Activated CD4-positive, alpha-beta T cell treated with anti-CD3 and anti-CD28 coated beads, Interleukin-2, amount 10 ng/mL, durations not matched to agents 7 days and 5 days (primary cell): ENCODE data around the gene NELL2. TPM values are rescaled to one million over a fixed set of nuclear protein-coding genes. Genes with fewer than 3 reads are reported as not detected.
"Not testable (repeated sequence)": the region's sequence is repeated elsewhere in the genome, so short reads cannot be mapped to it uniquely, and the experiment has no call there.

Experiments used
- CTCF ChIA-PET: fragments of 350-600 bp; sonication (Branson Sonifier 250); formaldehyde crosslinking; loops from one replicate; lab custom pipeline; 2021; ENCODE audit warnings: antibody characterized with exemption; lab: Charles Lee
- POLR2A ChIA-PET: fragments of 350-600 bp; sonication (Branson Sonifier 250); formaldehyde crosslinking; loops from one replicate; lab custom pipeline; 2021; ENCODE audit warnings: antibody characterized with exemption; lab: Charles Lee
- DNase-seq: peaks from one replicate; pipeline ENCODE4 v3.0.0-alpha.2; 2020
- H3K27ac Mint-ChIP-seq: one replicate; pipeline ENCODE4 v1.8.0; 2021; ENCODE audit warnings: mild to moderate bottlenecking, moderate library complexity, mixed read lengths
- H3K27me3 Mint-ChIP-seq: one replicate; pipeline ENCODE4 v1.8.0; 2021; ENCODE audit warnings: mixed read lengths
- H3K36me3 Mint-ChIP-seq: one replicate; pipeline ENCODE4 v1.8.0; 2021; ENCODE audit warnings: low read depth, mixed read lengths
- H3K4me1 Mint-ChIP-seq: one replicate; pipeline ENCODE4 v1.8.0; 2021; ENCODE audit warnings: mixed read lengths
- H3K4me3 Mint-ChIP-seq: one replicate; pipeline ENCODE4 v1.8.0; 2021; ENCODE audit warnings: mild to moderate bottlenecking, moderate library complexity, mixed read lengths
- H3K9me3 Mint-ChIP-seq: one replicate; pipeline ENCODE4 v1.8.0; 2021; ENCODE audit warnings: mixed read lengths
- total RNA-seq, 2 experiments: library from RNA; stranded (reverse); gene quantifications; one replicate each; pipeline ENCODE4 v1.2.3, GENCODE V29; 2021

NELL2 gene
- total RNA-seq, 2 experiments from 2014 or later = 43.6 to 55.1 TPM

DNA sequence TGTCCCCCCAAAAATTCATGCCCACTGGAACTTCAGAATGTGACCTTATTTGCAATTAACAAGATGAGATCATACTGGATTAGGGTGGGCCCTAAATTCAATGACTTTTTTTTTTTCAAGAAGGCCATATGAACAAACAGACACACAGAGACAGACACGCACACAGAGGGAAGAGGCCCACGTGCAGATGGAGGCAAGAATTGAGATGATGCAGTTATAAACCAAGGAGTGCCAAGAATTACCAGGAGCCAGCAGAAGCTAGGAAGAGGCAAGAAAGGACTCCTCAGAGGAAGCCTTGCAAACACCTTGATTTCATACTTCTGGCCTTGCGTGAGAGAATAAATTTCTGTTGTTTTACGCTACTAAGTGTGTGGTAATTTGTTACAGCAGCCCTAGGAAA, 33.4 kb downstream of the NELL2 start:
- peaks cover 79% of the 10 kb centered on the region for H3K4me1 Mint-ChIP-seq
- H3K27ac Mint-ChIP-seq = peak overlapping the region; percentile 90
- peaks cover 9% of the 10 kb centered on the region for H3K9me3 Mint-ChIP-seq

DNA sequence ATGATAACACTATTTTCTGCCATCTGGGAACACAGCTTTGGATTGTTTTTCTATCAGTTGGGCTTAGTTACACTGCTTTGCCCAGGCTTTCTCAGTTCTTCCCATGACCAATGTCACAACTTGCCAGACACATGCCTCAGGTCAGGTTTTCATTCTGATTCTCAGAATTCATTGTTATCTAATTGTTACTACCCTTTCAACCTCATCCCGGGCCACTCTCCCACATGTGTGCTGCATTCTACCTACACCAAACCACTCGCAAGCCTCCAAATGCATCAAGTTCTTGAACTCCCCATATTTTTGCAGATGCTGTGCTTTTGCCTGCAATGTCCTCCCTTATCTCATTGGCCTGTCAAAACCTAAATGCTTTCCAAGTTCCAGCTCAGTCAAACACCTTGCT, 36.3 kb downstream of the NELL2 start:
- no peaks in the 10 kb centered on the region for H3K27me3 Mint-ChIP-seq
- no peak overlapping the region for H3K27ac Mint-ChIP-seq
- no peak for DNase-seq
- H3K4me3 Mint-ChIP-seq = no peak overlapping the region
- peaks cover 7% of the 10 kb centered on the region for H3K9me3 Mint-ChIP-seq
- H3K36me3 Mint-ChIP-seq = peaks cover 15% of the 10 kb centered on the region
- POLR2A ChIA-PET = interaction anchor here (0.6 kb wide), 1 partner anchor 1044 kb away, joined by 3 read pairs; no protein-coding TSS in a partner anchor
- peaks cover 84% of the 10 kb centered on the region for H3K4me1 Mint-ChIP-seq
- CTCF ChIA-PET = no interaction called here

More for the DNA sequence above, 33.4 kb downstream of the NELL2 start:
- ChIA-PET CTCF (interaction anchor here (0.9 to 1.3 kb wide), 2 partner anchors 9 to 20 kb away, joined by 3 to 4 read pairs; no protein-coding TSS in a partner anchor), POLR2A (no interaction called here)
- Mint-ChIP-seq H3K27me3 (no peaks in the 10 kb centered on the region), H3K36me3 (peaks cover 18% of the 10 kb centered on the region), H3K4me3 (peak overlapping the region; percentile 47)
- DNase-seq = no peak

DNA sequence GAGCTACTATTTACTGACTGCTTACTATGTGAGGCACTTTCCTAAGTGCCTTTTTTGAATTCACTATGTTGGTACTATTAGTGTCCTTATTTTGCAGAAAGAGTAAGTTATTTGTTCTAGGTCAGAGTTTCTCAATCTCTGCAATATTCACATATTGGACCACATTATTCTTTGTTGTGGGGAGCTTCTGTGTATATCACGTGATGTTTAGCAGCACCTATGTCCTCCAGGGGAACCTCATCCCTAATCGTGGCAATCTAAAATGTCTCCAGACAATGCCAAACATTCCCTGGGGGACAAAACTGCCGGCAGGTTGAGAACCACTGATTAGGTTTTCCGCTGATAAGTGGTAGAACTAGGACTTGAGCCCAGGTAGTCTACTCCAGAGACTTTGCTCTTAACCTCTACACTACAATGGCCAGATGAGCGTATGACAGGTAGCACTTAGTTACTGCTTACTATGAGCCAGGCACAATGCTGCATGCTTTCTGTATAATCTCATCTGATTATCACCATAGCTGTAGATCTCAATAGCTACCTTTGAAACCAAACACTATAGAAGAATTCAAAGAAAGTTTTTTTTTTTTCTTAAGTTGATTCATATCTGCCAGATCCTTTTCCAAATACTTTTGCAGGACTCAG, 38.9 kb downstream of the NELL2 start:
- H3K4me3 Mint-ChIP-seq = no peak overlapping the region
- H3K36me3 Mint-ChIP-seq = peaks cover 9% of the 10 kb centered on the region
- H3K4me1 Mint-ChIP-seq = peaks cover 80% of the 10 kb centered on the region
- no peaks in the 10 kb centered on the region for H3K27me3 Mint-ChIP-seq
- CTCF ChIA-PET = interaction anchor here (1.0 kb wide), 1 partner anchor 12 kb away, joined by 3 read pairs; no protein-coding TSS in a partner anchor
- POLR2A ChIA-PET = no interaction called here
- H3K27ac Mint-ChIP-seq = no peak overlapping the region
- DNase-seq = no peak
- H3K9me3 Mint-ChIP-seq = no peaks in the 10 kb centered on the region

DNA sequence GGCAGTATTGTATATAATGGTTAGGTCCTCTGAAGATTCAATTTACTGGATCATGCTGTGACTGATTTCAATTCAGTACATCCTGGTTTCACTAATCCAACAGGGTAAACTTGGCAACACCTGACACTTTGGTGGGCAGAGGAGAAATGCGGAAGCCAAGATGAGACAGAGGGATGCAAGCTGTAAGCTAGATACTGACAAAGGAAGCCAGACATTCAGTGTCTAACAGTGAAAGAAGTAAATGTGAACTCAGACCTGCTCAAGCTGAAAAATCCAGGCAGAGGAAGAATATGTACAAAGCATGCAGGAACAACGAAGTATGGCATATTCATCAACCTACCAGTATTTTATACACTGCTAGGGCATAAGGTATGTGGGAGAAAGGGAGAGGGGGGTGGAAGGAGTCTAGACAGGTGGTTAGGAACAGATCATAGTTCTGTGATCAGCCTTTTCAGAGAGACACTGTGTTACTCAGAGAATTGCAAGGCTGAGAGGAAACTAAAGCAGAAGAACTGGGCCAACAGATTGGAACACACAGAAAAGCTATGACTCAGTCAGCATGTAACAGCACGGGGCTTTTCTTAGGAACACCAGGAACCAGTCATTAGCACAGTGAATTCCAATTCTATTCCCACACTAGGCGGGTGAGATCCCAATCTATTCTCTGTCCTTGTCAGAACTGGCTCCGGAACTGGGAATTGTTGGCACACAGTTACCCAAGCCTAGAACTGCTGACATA, 40.3 kb downstream of the NELL2 start:
- CTCF ChIA-PET = interaction anchor here (1.4 kb wide), 1 partner anchor 11 kb away, joined by 4 read pairs; no protein-coding TSS in a partner anchor
- no peaks in the 10 kb centered on the region for H3K27me3 Mint-ChIP-seq
- peak overlapping the region; percentile 86 for H3K27ac Mint-ChIP-seq
- POLR2A ChIA-PET = no interaction called here
- peaks cover 81% of the 10 kb centered on the region for H3K4me1 Mint-ChIP-seq
- peaks cover 11% of the 10 kb centered on the region for H3K36me3 Mint-ChIP-seq
- H3K9me3 Mint-ChIP-seq = no peaks in the 10 kb centered on the region
- peak overlapping the region; percentile 19 for H3K4me3 Mint-ChIP-seq
- no peak for DNase-seq

DNA sequence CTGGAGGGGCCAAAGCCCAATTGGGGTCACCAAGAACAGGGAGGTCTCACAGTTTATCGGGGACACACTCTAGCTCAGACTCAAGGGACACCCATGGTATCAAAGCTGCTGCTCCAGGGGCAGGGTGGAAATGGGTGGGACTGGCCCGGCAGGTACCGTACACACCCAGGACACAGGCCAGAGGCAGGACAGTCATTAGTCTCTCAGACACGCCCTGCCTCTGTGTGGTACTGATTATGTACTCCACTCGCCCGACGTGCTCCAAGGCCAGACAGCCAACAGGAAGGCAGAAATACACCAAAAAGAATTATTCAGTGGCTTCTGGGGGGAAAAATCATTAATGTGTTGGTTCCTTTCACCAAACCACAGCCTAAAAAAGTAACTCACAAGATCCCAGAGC, 41.1 kb downstream of the NELL2 start:
- peaks cover 11% of the 10 kb centered on the region for H3K36me3 Mint-ChIP-seq
- H3K9me3 Mint-ChIP-seq, POLR2A ChIA-PET, H3K27me3 Mint-ChIP-seq, DNase-seq, H3K4me3 Mint-ChIP-seq: not testable (repeated sequence)
- CTCF ChIA-PET = interaction anchor here (1.4 kb wide), 1 partner anchor 12 kb away, joined by 4 read pairs; no protein-coding TSS in a partner anchor
- H3K27ac Mint-ChIP-seq = peak overlapping the region; percentile 86
- H3K4me1 Mint-ChIP-seq = peaks cover 80% of the 10 kb centered on the region

DNA sequence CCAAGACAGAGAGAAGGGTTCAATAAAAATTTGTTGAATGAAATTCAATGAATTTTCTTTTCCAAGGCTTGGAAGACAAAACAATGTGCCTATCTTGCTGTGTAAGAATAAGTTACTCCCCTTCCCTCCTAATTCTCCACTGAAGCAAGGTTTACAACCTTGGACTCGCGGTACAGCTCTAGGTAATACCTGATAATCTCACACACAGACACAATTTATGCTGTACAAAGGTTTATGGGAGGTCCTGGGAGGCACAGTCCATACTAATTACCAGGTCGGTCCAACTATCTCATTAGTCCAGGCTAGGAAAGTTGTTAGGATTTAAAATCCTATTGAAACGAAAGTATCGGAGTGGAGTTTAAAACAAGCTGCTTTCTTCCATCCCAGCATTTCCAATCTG, 42.6 kb downstream of the NELL2 start:
- CTCF ChIA-PET = no interaction called here
- no peak for DNase-seq
- Mint-ChIP-seq H3K27ac (no peak overlapping the region), H3K27me3 (no peaks in the 10 kb centered on the region), H3K36me3 (peaks cover 8% of the 10 kb centered on the region), H3K4me1 (peaks cover 78% of the 10 kb centered on the region), H3K4me3 (no peak overlapping the region), H3K9me3 (no peaks in the 10 kb centered on the region)
- POLR2A ChIA-PET = no interaction called here

DNA sequence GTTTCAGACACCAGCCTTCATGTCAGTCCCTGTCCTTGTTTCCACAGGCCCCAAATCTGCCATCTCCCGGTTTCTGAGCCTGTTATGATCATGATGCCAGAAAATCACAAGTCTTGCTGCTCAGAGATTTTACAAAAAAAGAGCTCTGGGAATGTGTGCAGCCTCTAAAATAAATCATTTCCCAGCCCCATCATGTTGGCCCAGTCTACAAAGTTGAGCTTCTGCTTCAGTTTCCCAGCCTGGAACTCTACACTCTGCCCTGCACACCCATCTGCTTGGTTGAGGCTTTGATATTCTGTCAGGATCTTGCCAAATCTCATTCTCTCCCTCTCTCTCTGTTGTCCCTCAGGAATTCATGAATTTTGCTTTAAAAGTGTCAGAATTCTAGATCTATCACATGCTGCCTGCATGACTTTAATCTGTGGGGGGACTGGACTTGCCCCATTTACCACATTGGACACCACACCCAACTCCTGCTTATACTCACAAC, 45.5 kb downstream of the NELL2 start:
- Mint-ChIP-seq H3K4me3 (no peak overlapping the region), H3K4me1 (peaks cover 67% of the 10 kb centered on the region)
- POLR2A ChIA-PET = no interaction called here

DNA sequence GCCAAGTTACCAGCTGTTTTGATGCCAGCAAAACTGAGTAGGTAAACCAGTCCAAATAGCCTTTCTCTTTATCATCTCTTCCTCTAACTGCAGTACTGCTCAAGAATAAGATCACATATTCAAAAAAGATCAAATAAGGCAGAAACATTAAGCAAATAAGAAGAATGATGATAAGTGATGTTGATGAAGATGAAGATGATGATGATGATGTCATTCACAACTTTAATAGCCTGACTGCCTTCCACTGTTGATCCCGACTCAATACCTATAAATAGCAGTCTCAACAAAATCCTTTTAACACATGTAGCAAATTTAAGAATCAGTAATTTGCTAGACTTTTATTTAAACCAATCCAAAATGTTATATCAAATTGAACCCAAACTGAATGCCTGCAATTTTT, 47.1 kb downstream of the NELL2 start:
- H3K36me3 Mint-ChIP-seq = peaks cover 16% of the 10 kb centered on the region
- no peak for DNase-seq
- no peak overlapping the region for H3K4me3 Mint-ChIP-seq
- peaks cover 1% of the 10 kb centered on the region for H3K9me3 Mint-ChIP-seq
- no peak overlapping the region for H3K27ac Mint-ChIP-seq
- ChIA-PET POLR2A (interaction anchor here (0.6 kb wide), 1 partner anchor 9 kb away, joined by 4 read pairs; no protein-coding TSS in a partner anchor), CTCF (interaction anchor here (1.1 kb wide), 1 partner anchor 44 kb away, joined by 3 read pairs; no protein-coding TSS in a partner anchor)
- peaks cover 58% of the 10 kb centered on the region for H3K4me1 Mint-ChIP-seq
- no peaks in the 10 kb centered on the region for H3K27me3 Mint-ChIP-seq

More for the DNA sequence above, 45.5 kb downstream of the NELL2 start:
- CTCF ChIA-PET = interaction anchor here (0.5 to 1.5 kb wide), 3 partner anchors 13 to 44 kb away, joined by 3 to 4 read pairs (median 4); no protein-coding TSS in a partner anchor
- Mint-ChIP-seq H3K36me3 (peaks cover 13% of the 10 kb centered on the region), H3K27me3 (no peaks in the 10 kb centered on the region), H3K9me3 (no peaks in the 10 kb centered on the region), H3K27ac (peak overlapping the region; percentile 50)
- no peak for DNase-seq

DNA sequence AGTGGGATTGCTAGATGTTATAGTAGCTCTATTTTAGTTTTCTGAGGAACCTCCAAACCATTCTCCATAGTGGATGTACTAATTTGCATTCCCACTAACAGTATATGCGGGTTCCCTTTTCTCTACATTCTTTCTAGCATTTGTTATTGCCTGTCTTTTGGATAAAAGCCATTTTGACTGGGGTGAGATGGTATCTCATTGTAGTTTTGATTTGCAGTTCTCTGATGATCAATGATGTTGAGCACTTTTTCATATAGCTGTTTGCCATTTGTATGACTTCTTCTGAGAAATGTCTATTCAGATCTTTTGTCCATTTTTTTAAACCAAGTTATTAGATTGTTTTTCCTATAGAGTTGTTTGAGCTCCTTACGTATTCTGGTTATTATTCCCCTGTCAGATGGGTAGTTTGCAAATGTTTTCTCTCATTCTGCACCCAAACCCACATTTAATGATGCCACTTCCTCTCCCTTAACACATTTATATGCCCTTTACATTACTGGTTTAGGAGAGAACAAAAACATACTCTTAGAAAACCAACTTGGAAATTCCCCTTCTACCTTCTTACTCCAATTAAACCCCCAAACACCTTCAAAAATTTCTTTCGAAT, 48.2 kb downstream of the NELL2 start:
- POLR2A ChIA-PET = interaction anchor here (1.0 kb wide), 1 partner anchor 12 kb away, joined by 3 read pairs; no protein-coding TSS in a partner anchor
- Mint-ChIP-seq H3K36me3 (peaks cover 14% of the 10 kb centered on the region), H3K27ac (peak overlapping the region; percentile 86), H3K4me3 (peak overlapping the region; percentile 44), H3K4me1 (peaks cover 54% of the 10 kb centered on the region), H3K9me3 (peaks cover 1% of the 10 kb centered on the region), H3K27me3 (no peaks in the 10 kb centered on the region)
- CTCF ChIA-PET = interaction anchor here (1.2 to 1.4 kb wide), 4 partner anchors 13 to 46 kb away, joined by 3 to 5 read pairs (median 3); no protein-coding TSS in a partner anchor
- DNase-seq = no peak

DNA sequence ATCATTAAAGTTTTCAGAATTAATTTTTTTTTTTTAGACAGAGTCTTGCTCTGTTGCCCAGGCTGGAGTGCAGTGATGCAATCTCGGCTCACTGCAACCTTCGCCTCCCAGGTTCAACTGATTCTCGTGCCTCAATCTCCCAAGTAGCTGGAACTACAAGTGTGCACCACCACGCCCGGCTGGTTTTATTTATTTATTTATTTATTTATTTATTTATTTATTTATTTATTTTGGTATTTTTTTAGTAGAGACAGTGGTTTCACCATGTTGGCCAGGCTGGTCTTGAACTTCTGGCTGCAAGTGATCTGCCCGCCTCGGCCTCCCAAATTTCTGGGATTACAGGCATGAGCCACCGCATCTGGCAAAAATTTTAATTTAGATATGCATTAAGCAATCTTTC, 54.4 kb downstream of the NELL2 start:
- peaks cover 46% of the 10 kb centered on the region for H3K4me1 Mint-ChIP-seq
- H3K4me3 Mint-ChIP-seq, DNase-seq, H3K27me3 Mint-ChIP-seq, H3K9me3 Mint-ChIP-seq, H3K27ac Mint-ChIP-seq, POLR2A ChIA-PET: not testable (repeated sequence)
- peaks cover 10% of the 10 kb centered on the region for H3K36me3 Mint-ChIP-seq
- CTCF ChIA-PET = interaction anchor here (1.0 kb wide), 1 partner anchor 8 kb away, joined by 3 read pairs; no protein-coding TSS in a partner anchor

DNA sequence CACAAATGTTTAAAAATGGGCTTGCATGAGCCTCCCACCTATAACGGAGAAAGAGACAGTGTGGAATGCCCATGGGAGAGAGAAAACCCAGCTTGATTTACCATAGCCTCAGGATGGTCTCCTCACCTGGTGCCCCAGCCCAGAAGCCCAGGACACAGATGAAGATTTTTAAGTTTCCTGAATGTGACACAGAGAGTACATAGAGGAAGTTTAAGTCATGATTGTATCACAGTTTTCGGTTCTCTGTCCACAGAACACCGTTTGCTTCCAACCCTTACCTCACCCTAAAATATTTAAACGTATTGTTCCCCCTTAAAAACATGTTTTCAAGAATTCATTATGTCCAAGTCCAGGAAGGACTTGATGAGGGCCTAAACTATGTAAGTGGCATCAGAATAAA, 56.2 kb downstream of the NELL2 start:
- H3K27me3 Mint-ChIP-seq = no peaks in the 10 kb centered on the region
- ChIA-PET CTCF (no interaction called here), POLR2A (no interaction called here)
- H3K4me1 Mint-ChIP-seq = peaks cover 55% of the 10 kb centered on the region
- peaks cover 14% of the 10 kb centered on the region for H3K36me3 Mint-ChIP-seq
- no peak overlapping the region for H3K4me3 Mint-ChIP-seq
- H3K9me3 Mint-ChIP-seq = peaks cover 3% of the 10 kb centered on the region
- DNase-seq = no peak
- H3K27ac Mint-ChIP-seq = peak overlapping the region; percentile 71

DNA sequence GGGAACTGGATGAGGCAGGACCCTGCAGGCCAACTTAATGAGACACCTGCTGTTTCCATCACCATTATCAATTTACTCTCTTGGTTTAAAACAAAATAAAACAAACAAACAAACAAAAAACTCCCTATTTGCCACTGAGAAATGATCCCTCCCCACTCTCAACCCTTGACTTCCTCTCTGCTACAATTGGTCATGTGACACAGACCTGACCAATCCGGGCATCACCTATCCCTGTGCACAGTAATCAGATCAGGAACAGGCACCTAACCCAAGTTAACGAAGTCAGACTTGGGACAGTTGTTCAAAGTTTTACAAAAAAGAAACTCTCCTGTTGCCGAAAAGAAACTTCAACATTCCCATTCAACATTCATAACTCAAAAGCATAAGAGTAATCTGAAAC, 58.4 kb downstream of the NELL2 start:
- no peak for DNase-seq
- Mint-ChIP-seq H3K27me3 (no peaks in the 10 kb centered on the region), H3K4me1 (peaks cover 53% of the 10 kb centered on the region), H3K9me3 (peaks cover 2% of the 10 kb centered on the region), H3K36me3 (peaks cover 14% of the 10 kb centered on the region), H3K27ac (no peak overlapping the region), H3K4me3 (no peak overlapping the region)
- ChIA-PET POLR2A (no interaction called here), CTCF (no interaction called here)
